Measurements from ENCODE around the gene LRP6.

- TF ChIP-seq OSR1 (CRISPR knock-in tag; IDR thresholded peaks at IDR 0.05) (no peak), PATZ1 (CRISPR knock-in tag; IDR thresholded peaks at IDR 0.05; ENCODE audit: borderline replicate concordance) (no peak), ZFP3 (CRISPR knock-in tag; IDR thresholded peaks at IDR 0.05) (no peak), BACH2 (CRISPR knock-in tag; IDR thresholded peaks at IDR 0.05; ENCODE audit: borderline replicate concordance) (no peak), TCF4 (CRISPR knock-in tag; IDR thresholded peaks at IDR 0.05; ENCODE audit: borderline replicate concordance) (no peak), GLIS3 (CRISPR knock-in tag; IDR thresholded peaks at IDR 0.05) (no peak), ZNF565 (CRISPR knock-in tag; conservative IDR thresholded peaks at IDR 0.05; ENCODE audit: low read depth) (no peak), PPARA (CRISPR knock-in tag; IDR thresholded peaks at IDR 0.05; ENCODE audit: borderline replicate concordance) (no peak), ZFP30 (CRISPR knock-in tag; IDR thresholded peaks at IDR 0.05) (no peak), RARB (CRISPR knock-in tag; IDR thresholded peaks at IDR 0.05) (no peak)
- TF ChIP-seq, protein P1, sequence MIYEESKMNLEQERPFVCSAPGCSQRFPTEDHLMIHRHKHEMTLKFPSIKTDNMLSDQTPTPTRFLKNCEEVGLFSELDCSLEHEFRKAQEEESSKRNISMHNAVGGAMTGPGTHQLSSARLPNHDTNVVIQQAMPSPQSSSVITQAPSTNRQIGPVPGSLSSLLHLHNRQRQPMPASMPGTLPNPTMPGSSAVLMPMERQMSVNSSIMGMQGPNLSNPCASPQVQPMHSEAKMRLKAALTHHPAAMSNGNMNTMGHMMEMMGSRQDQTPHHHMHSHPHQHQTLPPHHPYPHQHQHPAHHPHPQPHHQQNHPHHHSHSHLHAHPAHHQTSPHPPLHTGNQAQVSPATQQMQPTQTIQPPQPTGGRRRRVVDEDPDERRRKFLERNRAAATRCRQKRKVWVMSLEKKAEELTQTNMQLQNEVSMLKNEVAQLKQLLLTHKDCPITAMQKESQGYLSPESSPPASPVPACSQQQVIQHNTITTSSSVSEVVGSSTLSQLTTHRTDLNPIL (CRISPR knock-in tag; IDR thresholded peaks at IDR 0.05; ENCODE audit: low read depth), result no peak
- TF ChIP-seq, protein P2, sequence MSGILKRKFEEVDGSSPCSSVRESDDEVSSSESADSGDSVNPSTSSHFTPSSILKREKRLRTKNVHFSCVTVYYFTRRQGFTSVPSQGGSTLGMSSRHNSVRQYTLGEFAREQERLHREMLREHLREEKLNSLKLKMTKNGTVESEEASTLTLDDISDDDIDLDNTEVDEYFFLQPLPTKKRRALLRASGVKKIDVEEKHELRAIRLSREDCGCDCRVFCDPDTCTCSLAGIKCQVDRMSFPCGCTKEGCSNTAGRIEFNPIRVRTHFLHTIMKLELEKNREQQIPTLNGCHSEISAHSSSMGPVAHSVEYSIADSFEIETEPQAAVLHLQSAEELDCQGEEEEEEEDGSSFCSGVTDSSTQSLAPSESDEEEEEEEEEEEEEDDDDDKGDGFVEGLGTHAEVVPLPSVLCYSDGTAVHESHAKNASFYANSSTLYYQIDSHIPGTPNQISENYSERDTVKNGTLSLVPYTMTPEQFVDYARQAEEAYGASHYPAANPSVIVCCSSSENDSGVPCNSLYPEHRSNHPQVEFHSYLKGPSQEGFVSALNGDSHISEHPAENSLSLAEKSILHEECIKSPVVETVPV (CRISPR knock-in tag; IDR thresholded peaks at IDR 0.05), result no peak
- TF ChIP-seq, protein P3, sequence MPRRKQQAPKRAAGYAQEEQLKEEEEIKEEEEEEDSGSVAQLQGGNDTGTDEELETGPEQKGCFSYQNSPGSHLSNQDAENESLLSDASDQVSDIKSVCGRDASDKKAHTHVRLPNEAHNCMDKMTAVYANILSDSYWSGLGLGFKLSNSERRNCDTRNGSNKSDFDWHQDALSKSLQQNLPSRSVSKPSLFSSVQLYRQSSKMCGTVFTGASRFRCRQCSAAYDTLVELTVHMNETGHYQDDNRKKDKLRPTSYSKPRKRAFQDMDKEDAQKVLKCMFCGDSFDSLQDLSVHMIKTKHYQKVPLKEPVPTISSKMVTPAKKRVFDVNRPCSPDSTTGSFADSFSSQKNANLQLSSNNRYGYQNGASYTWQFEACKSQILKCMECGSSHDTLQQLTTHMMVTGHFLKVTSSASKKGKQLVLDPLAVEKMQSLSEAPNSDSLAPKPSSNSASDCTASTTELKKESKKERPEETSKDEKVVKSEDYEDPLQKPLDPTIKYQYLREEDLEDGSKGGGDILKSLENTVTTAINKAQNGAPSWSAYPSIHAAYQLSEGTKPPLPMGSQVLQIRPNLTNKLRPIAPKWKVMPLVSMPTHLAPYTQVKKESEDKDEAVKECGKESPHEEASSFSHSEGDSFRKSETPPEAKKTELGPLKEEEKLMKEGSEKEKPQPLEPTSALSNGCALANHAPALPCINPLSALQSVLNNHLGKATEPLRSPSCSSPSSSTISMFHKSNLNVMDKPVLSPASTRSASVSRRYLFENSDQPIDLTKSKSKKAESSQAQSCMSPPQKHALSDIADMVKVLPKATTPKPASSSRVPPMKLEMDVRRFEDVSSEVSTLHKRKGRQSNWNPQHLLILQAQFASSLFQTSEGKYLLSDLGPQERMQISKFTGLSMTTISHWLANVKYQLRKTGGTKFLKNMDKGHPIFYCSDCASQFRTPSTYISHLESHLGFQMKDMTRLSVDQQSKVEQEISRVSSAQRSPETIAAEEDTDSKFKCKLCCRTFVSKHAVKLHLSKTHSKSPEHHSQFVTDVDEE (CRISPR knock-in tag; IDR thresholded peaks at IDR 0.05), result no peak
Observed at GRCh38 chr12:12216349-12217017, 50.4 kb downstream of the LRP6 start.

All from SK-N-SH treated with all-trans-retinoic acid at 6 μM for 48 hours (cell line).